HepG2 (cell line): ENCODE results near the gene TNFAIP3. TPM values are rescaled to one million over a fixed set of nuclear protein-coding genes. Genes with fewer than 3 reads are reported as not detected.

Experiments
- ATAC-seq: fragments of 200-7000 bp; cut with Tn5 transposase; 3 replicates; pipeline ENCODE4 v1.9.1; 2020; ENCODE audit warnings: mild to moderate bottlenecking, moderate library complexity
- BruUV-seq: library from RNA; stranded (reverse); fragments of 400-500 nt; replicated peaks from 2 replicates; lab custom pipeline; 2021; lab: Mats Ljungman, UMichigan
- CTCF ChIA-PET: fragments of 300-600 bp; formaldehyde crosslinking; extraction: SDS; loops from one replicate; lab custom pipeline; 2021; ENCODE audit warnings: low total read pairs, inconsistent platforms, low intra/inter-chr PET ratio; lab: Yijun Ruan, JAX
- POLR2A ChIA-PET: fragments of 350-600 bp; sonication (Branson Sonifier 250); formaldehyde crosslinking; loops from one replicate; lab custom pipeline; 2020; ENCODE audit warnings: antibody characterized with exemption, inconsistent platforms; lab: Yijun Ruan, JAX
- DNase-seq: peaks from one replicate; pipeline ENCODE4 v3.0.0-alpha.2; 2015; ENCODE audit warnings: low spot score
- FAIRE-seq: peaks from 3 replicates; lab custom pipeline; 2011; peaks lifted over from hg19 to GRCh38; lab: Jason Lieb, UNC
- H2AFZ ChIP-seq: one replicate; pipeline ENCODE4 v1.6.1; 2011; ENCODE audit warnings: low read length, inconsistent platforms
- H3K27ac ChIP-seq: fragments of 300-600 bp; 3 replicates; pipeline ENCODE4 v1.8.0; 2011; ENCODE audit warnings: mixed run types, mild to moderate bottlenecking, mixed read lengths, low read length, inconsistent platforms; ENCODE audit not compliant: insufficient read depth; ENCODE audit errors: extremely low read length
- H3K27me3 ChIP-seq, 2 experiments: fragments of 200-600 bp in 1 of 2; 2 replicates in 1 of 2; 3 replicates in 1 of 2; pipeline versions ENCODE4 v1.6.0 to v1.8.0; 2011; ENCODE audit warnings: low read length in 2 of 2, mild to moderate bottlenecking in 2 of 2, moderate library complexity in 2 of 2, inconsistent platforms in 1 of 2; ENCODE audit not compliant: insufficient read depth in 2 of 2, control insufficient read depth in 1 of 2
- H3K36me3 ChIP-seq, 2 experiments: fragments of 200-600 bp in 1 of 2; replicated peaks in 1 of 2; 2 replicates in 1 of 2; 3 replicates in 1 of 2; pipeline versions ENCODE4 v1.5.1 to v1.8.0; 2011; ENCODE audit warnings: low read length in 2 of 2, inconsistent platforms in 1 of 2; ENCODE audit not compliant: insufficient read depth in 2 of 2, control insufficient read depth in 1 of 2
- H3K4me1 ChIP-seq: 2 replicates; pipeline ENCODE4 v1.5.1; 2012; ENCODE audit warnings: low read length, inconsistent platforms; ENCODE audit not compliant: insufficient read depth
- H3K4me2 ChIP-seq: 2 replicates; pipeline ENCODE4 v1.6.0; 2011; ENCODE audit warnings: low read depth, low read length, inconsistent platforms
- H3K4me3 ChIP-seq, 3 experiments: fragments of 200-600 bp in 1 of 3; sonication (generic), shearing (Covaris generic) in 1 of 3; replicated peaks in 1 of 3; 2 replicates each; pipeline ENCODE4 v1.5.1; 2011 to 2016; ENCODE audit warnings: low read length in 3 of 3, inconsistent platforms in 2 of 3, low read depth in 2 of 3, mild to moderate bottlenecking in 2 of 3, control low read depth in 1 of 3, mixed read lengths in 1 of 3; ENCODE audit not compliant: insufficient read depth in 1 of 3
- H3K79me2 ChIP-seq: one replicate; pipeline ENCODE4 v1.6.1; 2011; ENCODE audit warnings: low read length, inconsistent platforms; ENCODE audit not compliant: insufficient read depth
- H3K9ac ChIP-seq: 2 replicates; pipeline ENCODE4 v1.6.0; 2011; ENCODE audit warnings: mild to moderate bottlenecking, low read depth, low read length, inconsistent platforms; ENCODE audit not compliant: insufficient read depth
- H3K9me3 ChIP-seq: 2 replicates; pipeline ENCODE4 v1.5.1; 2012; ENCODE audit warnings: mild to moderate bottlenecking, low read length
- H4K20me1 ChIP-seq: 2 replicates; pipeline ENCODE4 v1.6.0; 2011; ENCODE audit warnings: inconsistent platforms, mild to moderate bottlenecking, low read length, moderate library complexity; ENCODE audit not compliant: insufficient read depth
- DBP ChIP-seq: sonication (generic); formaldehyde crosslinking; IDR thresholded peaks from 2 replicates; pipeline ENCODE4 v1.4.0; 2020; ENCODE audit warnings: missing genetic modification reagents; ENCODE audit errors: not compliant biosample characterization
- DNMT3B ChIP-seq: conservative IDR thresholded peaks from 2 replicates; pipeline ENCODE4 v1.6.1; 2016; ENCODE audit warnings: missing biosample characterization, control low read depth
- EHMT2 ChIP-seq: fragments of 200-600 bp; sonication (generic); IDR thresholded peaks from 2 replicates; pipeline ENCODE4 v1.7.0; 2017; ENCODE audit warnings: antibody characterized with exemption, low read depth, low read length, borderline replicate concordance
- GMEB1 ChIP-seq: sonication (generic); formaldehyde crosslinking; IDR thresholded peaks from 2 replicates; pipeline ENCODE4 v1.5.1; 2020; ENCODE audit warnings: missing genetic modification reagents, mild to moderate bottlenecking, borderline replicate concordance
- MXD1 ChIP-seq: sonication (generic); formaldehyde crosslinking; IDR thresholded peaks from 2 replicates; pipeline ENCODE4 v1.4.0; 2020; ENCODE audit warnings: mild to moderate bottlenecking, missing genetic modification reagents
- NCOR1 ChIP-seq: fragments of 200-600 bp; sonication (generic); IDR thresholded peaks from 2 replicates; pipeline ENCODE4 v1.7.0; 2017; ENCODE audit warnings: antibody characterized with exemption, low read length, borderline replicate concordance
- PHF20 ChIP-seq: sonication (generic); formaldehyde crosslinking; IDR thresholded peaks from 2 replicates; pipeline ENCODE4 v1.5.0; 2020; ENCODE audit warnings: mild to moderate bottlenecking, missing genetic modification reagents
- PRDM4 ChIP-seq: sonication (generic); formaldehyde crosslinking; IDR thresholded peaks from 2 replicates; pipeline ENCODE4 v1.9.0; 2021; ENCODE audit warnings: missing genetic modification reagents, borderline replicate concordance
- RAD21 ChIP-seq: fragments of 450-650 bp; formaldehyde crosslinking; IDR thresholded peaks from 2 replicates; pipeline ENCODE4 v1.5.0; 2020; ENCODE audit warnings: mild to moderate bottlenecking
- SMAD9 ChIP-seq: sonication (generic); formaldehyde crosslinking; IDR thresholded peaks from 2 replicates; pipeline ENCODE4 v1.5.1; 2020; ENCODE audit warnings: mild to moderate bottlenecking, missing genetic modification reagents
- ZNF687 ChIP-seq: sonication (generic); formaldehyde crosslinking; IDR thresholded peaks from 2 replicates; pipeline ENCODE4 v1.5.1; 2020; ENCODE audit warnings: mild to moderate bottlenecking, missing genetic modification reagents, moderate library complexity
- WGBS: methylation state at CpG from one replicate; pipeline ENCODE4 v1.1.6; 2017; ENCODE audit warnings: low lambda C conversion rate; 5-methylcytosine and 5-hydroxymethylcytosine counted together
- in situ Hi-C: cut with HindIII; loops from 2 replicates; pipeline ENCODE4 v1.10.0; 2017; ENCODE audit warnings: low pct_unique_long_range_greater_than_20kb; ENCODE audit not compliant: extremely low pct_ligation_motif_present
- intact Hi-C: fragments of 100-400 bp; cut with micrococcal nuclease; formaldehyde crosslinking; loops from one replicate; pipeline ENCODE4 v1.10.0; 2022; ENCODE audit not compliant: unreplicated experiment
- polyA plus RNA-seq, 8 experiments: library from polyadenylated mRNA; depleted of rRNA in 3 of 8; stranded (reverse) in 7 of 8; unstranded in 1 of 8; fragments of >200 nt; fragmentation: Illumina TruSeq in 4 of 8; extraction: Trizol in 4 of 8; gene quantifications; 2 replicates each; pipeline versions ENCODE4 v1.2.1 to v1.2.3, GENCODE V29; 2011 to 2016; ENCODE audit warnings: low read depth in 4 of 8, missing spikeins in 1 of 8, mixed read lengths in 1 of 8; ENCODE audit not compliant: insufficient read depth in 1 of 8
- total RNA-seq, 5 experiments: library from RNA; depleted of rRNA; stranded (reverse); fragments of >200 nt; fragmentation: Illumina TruSeq; extraction: Trizol; gene quantifications; 2 replicates each; pipeline ENCODE4 v1.2.3, GENCODE V29; 2016; ENCODE audit warnings: low read depth in 1 of 5

The TNFAIP3 gene
- total and polyA plus RNA-seq, 2 of the 13 experiments (the other 11 are each of a cell fraction or from before 2014, with no cell fraction given) = 28.2 to 47.1 TPM

GRCh38 chr6:137866200-137866913 is 702 bp upstream of the TNFAIP3 start:
- DNase-seq = no peak
- peak overlapping the region; percentile 59 to 100 (median 59) for H3K4me3 ChIP-seq
- 8% methylated on average over 25 of the region's 25 CpGs for WGBS
- intact Hi-C loops (loop anchor here (2.0 kb wide), 2 partner anchors 56 to 72 kb away; no protein-coding TSS in a partner anchor), in situ Hi-C loops (loop anchor here (5.0 to 10.0 kb wide), 4 partner anchors 62 to 512 kb away; no protein-coding TSS in a partner anchor)
- BruUV-seq = TSS peak; percentile 89
- no peak overlapping the region for H2AFZ ChIP-seq
- H4K20me1 ChIP-seq = peaks cover 26% of the 10 kb centered on the region
- peak overlapping the region; percentile 62 for H3K9ac ChIP-seq
- H3K27ac ChIP-seq = peak overlapping the region; percentile 61
- H3K4me1 ChIP-seq = peaks cover 75% of the 10 kb centered on the region
- peak; percentile 12 for FAIRE-seq
- peak overlapping the region; percentile 89 for H3K4me2 ChIP-seq
- CTCF ChIA-PET = interaction anchor here (0.8 to 8.6 kb wide), 5 partner anchors 55 to 160 kb away, joined by 3 to 102 read pairs (median 5); no protein-coding TSS in a partner anchor
- H3K9me3 ChIP-seq = no peaks in the 10 kb centered on the region
- peaks cover 46% of the 10 kb centered on the region for H3K79me2 ChIP-seq
- H3K27me3 ChIP-seq = no peaks in the 10 kb centered on the region; a peak in 1 of 5 replicates
- H3K36me3 ChIP-seq = peaks cover 2 to 9% of the 10 kb centered on the region in 2 experiments
- POLR2A ChIA-PET = interaction anchor here (0.7 to 3.8 kb wide), 17 partner anchors 13 to 169 kb away, joined by 3 to 33 read pairs (median 6); no protein-coding TSS in a partner anchor
- peak; percentile 14 for ATAC-seq
- TF ChIP-seq DBP (CRISPR knock-in tag) = peak; percentile 9
- TF ChIP-seq ZNF687 (CRISPR knock-in tag) = peak; percentile 91
- peak; percentile 14; the same call in 1 of the 2 replicates for TF ChIP-seq GMEB1
- peak; percentile 38; the same call in 1 of the 2 replicates for TF ChIP-seq PHF20
- TF ChIP-seq PRDM4 = 0 out of 2 replicates have a peak, but pooled peaks have one; percentile 30
- 0 out of 2 replicates have a peak, but pooled peaks have one; percentile 5 for TF ChIP-seq MXD1 (CRISPR knock-in tag)
- TF ChIP-seq NCOR1 = 0 out of 2 replicates have a peak, but pooled peaks have one; percentile 31
- TF ChIP-seq SMAD9 (CRISPR knock-in tag) = peak; percentile 69; the same call in 1 of the 2 replicates
- 0 out of 2 replicates have a peak, but pooled peaks have one; percentile 20 for TF ChIP-seq DNMT3B (CRISPR knock-in tag)
- no peak for TF ChIP-seq RAD21 (CRISPR knock-in tag)
- peak; percentile 19; the same call in 1 of the 2 replicates for TF ChIP-seq EHMT2
